EL (cell line): Measurements from ENCODE around the gene URB2.
"Not testable (repeated sequence)": the region's sequence is repeated elsewhere in the genome, so short reads cannot be mapped to it uniquely, and the experiment has no call there.

Source experiments
- DNase-seq: peaks from one replicate; pipeline ENCODE4 v3.0.0-alpha.2; 2016

Gene URB2

DNA sequence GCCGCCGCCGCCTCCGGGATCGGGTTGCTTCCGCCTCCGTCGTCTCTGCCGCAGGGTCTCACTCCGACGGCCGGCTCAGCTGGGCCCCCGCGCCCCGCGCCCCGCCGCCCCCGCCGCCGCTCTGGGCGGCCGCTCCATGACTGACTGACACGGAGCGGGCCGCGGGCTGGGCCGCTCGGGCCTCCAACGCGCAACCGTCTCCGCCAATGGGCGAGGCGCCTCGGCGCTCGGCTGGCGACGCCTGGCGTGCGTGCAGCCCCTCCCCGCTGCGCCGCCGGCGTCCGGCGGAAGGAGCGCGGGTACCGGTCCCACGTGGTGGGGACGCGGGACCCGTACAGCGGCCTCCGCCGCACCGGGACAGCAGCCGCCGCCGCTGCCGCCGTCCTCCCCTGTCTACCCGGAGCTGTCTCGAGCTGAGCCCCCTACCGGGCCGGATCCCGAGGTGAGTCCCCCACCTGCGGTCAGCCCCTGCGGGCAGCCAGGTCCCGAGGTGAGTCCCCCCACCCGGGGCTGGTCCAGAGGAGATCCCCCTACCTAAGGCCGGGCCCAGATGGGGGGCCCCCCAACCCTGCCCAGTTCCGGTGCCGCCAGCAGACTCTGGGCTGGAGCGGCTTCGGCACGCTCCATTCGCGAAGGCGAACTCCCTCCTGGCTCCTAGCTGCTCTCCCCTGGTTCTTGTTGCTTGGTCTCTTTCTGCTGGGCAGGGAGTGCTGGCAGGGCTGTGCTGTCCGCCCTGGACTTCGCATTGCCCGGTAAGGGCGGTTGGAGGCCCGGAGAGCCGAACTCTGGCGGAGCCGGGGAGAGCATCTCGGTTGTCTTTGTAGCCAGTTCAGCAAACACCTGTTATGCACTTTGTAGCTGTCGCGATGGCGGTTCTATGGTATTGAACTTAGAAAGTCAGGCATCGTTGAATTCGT is at the start of gene URB2, which contains the start of gene TAF5L:
Gene URB2 (plus strand): TSS at position 333 of the 917 bp plus-strand sequence. CDS start 1,387 bp downstream, outside the sequence.
Gene TAF5L (minus strand): TSS at position 208 of the 917 bp plus-strand sequence. CDS start 11,640 bp downstream, outside the sequence.
- DNase-seq = peak; percentile 87

DNA sequence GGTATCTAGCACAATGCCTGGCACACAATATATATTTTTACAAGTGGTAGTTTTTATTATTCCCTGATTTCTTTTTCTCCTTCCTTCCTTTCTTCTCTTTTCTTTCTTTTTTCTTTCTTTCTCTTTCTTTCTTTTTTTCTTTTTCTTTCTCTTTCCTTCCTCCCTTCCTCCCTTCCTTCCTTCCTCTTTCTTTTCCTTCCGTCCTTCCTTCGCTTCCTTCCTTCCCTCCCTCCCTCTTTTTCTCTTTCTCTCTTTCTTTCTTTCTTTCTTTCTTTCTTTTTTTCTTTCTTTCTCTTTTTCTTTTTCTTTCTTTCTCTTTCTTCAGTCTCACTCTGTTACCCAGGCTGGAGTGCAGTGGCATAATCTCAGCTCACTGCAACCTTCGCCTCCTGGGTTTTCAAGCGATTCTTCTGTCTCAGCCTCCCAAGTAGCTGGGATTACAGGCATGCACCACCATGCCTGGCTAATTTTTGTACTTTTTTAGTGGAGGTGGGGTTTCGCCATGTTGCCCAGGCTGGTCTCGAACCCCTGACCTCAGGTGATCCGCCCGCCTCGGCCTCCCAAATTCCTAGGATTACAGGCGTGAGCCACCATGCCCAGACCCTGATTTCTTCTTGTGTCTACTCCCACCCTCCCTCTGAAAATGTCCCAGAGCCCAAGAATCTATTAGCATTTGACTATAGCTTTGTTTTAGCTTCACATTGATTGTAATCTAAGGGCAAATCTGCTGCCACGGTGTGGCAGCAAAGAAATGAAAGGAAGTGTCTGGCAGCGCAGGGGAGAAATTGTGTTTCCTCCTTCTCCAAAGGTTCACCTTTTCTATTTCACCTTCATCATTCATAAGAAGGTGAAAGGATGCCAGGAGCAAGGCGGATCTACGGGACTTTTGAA is 47.6 kb upstream of the URB2 start:
- no peak for DNase-seq

DNA sequence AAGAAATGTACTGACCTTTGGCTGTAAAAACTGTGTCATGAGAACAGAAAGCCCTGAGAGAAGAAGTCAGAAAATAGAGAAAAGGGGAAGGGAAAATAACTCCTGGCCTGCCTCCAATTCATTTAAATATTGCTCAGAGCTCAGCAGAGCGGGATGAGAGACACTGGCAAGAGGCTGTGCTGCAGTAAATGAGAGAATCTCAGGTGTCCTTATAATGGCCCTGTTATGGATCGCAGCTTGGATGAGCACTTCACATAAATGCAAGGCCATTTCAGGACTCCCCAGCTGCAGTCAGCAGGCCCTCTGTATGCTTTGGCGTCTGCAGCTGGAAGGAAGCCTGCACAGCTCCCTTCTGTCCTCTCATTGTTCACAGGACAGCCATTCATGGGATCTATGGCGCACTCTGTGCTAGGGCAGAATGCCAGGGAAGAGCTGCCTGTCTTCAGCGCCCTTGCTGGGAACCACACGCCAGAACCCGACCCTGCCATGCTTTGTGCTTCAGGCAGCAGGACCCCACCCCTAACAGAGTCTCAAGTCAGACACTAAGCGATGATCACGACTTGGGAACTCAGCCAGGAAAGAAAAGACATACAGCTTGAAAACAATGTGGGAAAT is 46.9 kb upstream of the URB2 start:
- DNase-seq = peak; percentile 20

DNA sequence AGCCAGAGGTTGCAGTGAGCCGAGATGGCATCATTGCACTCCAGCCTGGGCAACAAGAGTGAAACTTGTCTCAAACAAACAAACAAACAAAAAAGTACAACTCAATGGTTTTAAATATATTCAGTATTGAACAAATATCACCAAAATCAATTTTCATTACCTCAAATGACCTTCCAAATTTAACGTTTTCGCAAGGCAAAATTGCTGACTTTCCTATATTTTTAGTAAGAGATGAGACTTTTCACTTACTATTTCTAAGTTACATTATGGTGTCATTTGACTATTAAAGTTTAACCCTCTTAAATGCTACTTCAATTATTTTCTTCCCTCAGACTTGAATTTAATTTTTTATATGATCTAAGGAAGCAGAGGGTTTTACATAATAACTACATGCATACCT is 44.6 kb upstream of the URB2 start:
- DNase-seq = no peak

DNA sequence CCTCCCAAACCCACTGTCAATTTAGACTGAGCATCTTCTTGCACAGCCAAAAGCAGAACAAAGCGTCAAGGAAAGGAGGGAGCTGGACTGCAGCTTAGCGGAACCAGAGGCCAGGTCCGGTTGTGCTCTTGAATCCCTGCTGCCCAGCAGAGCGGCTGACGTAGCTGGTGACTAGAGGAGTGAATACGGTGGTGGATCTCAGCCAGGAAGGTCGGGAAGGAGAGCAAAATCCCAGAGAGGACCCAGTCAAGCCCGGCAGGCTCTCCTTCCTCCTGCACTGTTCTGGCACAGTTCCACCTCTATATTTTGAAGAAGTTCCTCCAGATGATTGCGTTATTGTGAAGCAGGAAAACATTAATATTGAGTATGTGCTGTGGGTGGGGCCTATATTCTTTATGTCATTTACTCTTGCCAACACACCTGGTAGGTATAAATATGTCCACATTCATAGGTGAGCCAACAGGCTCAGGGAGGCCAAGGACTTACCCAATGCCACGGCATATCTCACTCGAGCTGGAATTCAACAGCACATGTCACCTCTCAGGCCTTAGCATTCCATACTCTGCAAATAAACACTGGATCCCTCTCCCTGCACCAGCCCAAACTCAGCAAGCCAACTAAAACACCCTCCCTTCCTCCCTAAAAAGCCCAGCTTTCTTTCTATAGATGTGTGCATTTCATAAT is 43.9 kb upstream of the URB2 start:
- no peak for DNase-seq

DNA sequence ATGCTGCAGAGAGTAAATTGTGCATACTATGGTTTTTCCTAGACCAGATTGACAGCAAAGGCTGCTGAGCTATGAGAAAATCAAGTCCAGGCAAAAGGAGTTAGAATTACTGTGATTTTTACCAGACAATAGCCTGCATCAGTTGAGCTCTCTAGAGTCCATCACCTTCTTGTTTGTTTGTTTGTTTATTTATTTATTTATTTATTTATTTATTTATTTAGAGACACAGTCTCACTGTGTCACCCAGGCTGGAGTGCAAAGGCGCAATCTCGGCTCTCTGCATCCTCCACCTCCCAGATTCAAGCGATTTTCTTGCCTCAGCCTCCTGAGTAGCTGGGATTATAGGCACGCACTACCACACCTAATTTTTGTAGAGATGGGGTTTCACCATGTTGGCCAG is 43.3 kb upstream of the URB2 start:
- DNase-seq = no peak

DNA sequence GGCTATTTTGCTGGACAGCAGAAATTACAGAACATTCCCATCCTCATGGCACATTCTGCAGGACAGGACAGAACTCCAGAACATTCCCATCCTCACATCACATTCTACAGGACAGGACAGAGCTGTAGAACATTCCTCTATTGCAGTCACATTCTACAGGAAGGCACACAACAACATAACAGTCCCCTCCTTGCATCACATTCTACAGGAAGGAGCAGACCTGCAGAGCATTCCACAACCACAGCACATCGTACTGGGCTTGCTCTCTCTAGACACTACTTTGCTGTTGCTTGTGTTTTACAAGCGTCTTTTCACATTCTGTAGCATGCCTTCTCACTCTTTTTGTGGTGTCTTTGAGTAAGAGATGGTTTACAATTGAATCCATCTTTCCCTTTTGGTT is 40.7 kb upstream of the URB2 start:
- DNase-seq = no peak

DNA sequence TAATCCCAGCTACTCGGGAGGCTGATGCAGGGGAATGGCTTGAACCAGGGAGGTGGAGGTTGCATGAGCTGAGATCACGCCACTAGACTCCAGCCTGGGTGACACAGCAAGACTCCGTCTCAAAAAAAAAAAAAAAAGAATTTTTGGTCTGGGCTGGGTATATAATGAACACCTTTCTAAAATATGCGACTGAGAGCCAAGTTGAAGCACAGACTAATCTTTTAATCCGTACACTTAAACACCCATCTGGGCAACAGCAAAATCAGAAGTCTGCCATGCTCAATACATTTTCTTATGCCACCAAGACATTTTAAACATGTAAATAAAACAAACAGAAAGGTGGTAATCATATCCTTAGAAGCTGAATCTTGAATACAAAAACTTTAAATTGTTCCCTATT is 35.9 kb upstream of the URB2 start:
- no peak for DNase-seq

DNA sequence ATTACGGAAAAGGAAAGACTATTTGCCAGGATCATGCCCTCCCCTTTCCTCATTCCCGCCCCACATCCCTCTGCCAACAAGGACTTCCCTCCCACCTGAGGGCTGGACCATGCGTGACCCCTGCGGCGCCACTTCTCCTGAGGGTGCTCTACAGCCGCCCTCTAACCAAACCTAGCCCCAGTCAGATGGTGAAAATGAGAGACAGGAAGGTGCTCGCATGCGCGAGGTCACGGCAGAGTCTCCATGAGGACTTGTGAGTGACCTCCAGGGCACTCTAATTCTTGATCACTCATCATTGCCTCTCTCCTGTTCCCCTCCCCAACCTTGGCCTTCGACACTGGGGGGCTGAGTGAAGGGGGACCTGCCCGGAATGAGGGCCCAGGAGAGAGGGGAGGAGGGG is 32.2 kb upstream of the URB2 start:
- DNase-seq = no peak

DNA sequence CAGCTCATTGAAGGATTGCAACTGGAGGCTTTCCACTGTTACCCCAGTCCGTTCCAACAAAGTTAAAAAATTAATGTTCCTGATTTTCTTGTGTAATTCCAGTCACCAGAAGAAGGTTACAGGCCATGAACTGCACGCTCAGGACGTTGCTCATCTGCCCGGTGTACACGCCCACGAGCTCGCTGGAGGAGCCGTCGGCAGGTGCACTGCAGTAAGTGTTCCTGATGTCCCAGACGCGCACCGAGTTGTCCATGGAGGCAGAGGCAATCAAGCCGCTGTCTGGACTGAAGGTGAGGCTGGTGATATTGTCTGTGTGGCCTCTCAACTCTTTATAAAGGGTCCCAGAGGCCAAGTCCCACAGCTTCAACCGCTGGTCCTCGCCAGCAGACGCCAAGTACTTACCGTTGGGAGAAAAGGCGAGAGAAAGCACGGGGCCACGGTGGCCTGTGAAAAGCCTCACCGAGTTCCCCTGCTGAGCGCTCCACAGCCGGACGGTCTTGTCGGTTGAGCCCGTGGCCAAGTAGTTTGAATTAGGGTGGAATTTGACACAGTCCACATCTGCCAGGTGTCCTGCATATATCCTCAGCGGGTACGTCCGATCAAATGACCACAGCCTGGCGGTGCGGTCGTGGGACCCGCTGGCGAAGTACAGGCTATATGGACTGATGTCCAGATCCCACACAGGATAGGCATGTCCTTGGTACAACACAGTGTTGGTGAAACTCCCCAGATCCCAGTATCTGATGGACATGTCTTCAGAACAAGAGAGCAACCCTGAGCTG is 31.6 kb upstream of the URB2 start:
- no peak for DNase-seq

DNA sequence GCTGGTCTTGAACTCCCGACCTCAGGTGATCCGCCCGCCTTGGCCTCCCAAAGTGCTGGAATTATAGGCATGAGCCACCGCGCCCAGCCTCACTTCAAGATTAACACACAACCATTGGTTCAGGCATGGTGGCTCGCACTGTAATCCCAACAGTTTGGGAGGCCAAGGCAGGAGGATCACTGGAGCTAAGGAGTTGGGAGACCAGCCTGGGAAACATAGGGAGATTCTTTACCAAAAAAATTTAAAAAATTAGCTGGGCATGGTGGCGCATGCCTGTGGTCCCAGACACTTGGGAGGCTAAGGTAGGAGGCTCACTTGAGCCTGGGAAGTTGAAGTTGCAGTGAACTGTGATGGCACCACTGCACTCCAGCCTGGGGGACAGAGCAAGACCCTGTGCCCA is 30.2 kb upstream of the URB2 start:
- DNase-seq = not testable (repeated sequence)

DNA sequence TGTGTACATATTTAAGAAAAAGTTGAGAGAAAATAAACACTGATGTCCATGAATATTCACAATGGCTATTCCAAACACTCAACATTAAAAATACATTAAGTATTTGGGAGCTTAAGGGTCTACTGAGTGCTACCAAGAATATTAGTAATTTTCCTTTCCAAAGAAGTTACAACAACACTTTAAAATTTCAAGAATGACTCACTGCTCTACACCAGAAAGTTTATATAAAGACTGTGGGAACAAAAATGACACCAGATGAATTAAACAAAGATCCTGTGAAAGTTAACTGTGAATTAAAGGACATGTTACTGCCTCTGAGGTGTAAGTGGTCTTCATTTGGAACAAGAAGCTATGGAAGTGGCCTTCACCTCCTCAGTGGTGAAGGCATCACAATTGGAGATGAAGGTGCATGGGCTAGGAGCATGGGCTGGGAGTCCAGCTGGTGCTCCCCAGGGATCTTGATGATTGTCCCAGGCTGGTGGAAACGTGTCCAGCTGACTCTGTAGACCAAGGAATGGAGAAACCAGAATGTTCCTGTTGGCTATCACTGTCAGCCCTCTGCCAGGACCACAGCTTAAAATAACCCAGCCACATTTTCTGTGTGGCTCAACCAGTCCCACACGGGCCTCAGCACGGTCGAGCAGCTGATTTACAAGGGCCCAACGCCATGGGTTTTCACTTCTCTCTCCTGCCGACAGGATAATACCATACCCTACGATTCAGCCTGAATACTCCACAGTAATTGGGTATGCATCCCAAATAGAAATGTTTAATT is 28.9 kb upstream of the URB2 start:
- DNase-seq = peak; percentile 64

DNA sequence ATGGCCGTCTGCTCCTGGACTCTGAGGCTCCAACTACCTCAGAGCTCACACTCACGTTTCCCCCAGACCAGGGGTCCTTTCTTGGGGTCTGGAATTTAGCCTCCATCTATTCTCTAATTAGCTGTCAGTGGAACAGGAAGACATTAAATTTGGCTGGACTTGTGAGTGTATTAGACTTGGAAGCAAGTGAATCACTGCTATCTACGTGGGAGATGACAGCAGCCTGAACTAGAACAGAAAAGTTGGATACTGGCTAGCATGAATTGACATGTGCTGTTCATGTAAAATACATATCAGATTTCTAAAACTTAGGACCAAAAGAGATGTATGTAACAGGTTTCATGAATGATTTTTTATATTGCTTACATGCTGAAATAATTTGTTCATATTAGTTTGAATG is 28.2 kb upstream of the URB2 start:
- peak; percentile 18 for DNase-seq

DNA sequence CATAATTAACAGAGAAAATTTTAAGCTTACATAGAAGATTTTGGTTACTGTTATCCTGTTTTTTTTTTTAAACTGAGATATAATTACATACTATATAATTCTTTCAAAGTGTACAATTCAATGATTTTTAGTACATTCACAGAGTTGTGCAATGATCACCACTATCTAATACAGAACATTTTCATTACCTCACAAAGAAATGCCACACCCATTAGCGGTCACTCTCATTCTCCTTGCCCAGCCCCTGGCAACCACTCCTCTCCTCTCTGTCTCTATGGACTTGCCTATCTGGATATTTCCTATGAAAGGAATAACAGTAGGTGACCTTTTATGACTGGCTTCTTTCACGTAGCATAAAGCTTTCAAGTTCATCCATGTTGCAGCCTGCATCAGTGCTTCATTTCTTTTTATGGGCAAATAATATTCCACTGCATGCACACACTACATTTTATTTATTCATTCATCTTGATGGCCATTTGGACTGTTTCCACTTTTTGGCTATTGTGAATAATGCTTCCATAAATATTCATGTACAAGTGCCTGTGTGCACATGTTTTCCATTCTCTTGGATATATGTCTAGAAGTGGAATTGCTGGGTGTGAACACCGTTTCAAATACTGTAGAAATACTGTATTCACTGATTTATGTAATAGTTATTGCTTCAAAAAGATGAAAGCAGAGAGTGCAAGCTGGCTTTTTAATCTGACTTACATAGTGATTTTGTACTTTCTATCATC is 26.7 kb upstream of the URB2 start:
- DNase-seq = no peak

DNA sequence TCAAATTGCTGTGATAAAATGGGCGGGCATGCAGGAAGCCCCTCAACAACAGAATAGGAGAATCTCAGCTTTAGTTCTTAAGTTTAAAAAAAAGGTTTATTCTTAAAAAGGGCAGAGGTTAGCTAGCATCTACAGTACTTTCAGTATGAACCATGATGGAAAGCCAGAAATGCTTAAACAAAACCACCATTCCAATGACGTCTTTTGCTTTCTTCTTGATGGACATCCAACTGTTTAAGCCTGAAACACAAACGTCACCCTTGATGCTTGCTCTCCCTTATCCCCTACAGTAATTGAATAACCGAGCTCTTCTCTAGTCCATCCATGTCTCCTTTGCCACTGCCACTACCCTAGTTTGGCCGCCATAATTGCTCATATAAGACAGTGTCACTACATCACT is 25.8 kb upstream of the URB2 start:
- no peak for DNase-seq

DNA sequence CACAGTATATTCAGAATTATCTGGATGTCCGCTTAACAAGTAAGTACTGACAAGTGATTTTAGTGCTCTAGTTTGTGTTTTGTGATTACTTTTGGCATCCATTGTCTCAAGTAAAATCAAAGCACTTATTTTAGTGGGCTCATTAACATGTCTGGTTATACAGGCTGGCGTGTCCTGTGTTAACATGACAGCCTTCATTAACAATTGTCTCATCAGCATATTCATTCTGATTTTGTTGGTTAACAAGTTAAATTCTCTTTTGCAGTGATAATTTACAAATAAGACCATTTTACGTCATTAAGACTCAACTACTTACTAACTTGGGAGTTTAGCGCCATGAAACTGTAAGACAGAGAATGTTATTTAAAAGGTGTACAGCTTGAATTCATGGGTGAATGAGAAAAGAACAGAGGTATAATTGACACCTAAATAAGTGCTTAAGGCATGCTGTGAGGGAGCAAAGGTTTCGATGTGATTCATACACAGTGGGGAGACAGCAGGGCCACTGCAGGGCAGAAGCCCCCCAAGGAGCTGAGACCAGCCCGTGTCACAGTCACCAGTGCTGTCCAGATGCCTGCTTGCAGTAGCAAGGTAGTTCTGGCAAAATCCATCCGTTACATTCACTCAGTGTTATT is 22.6 kb upstream of the URB2 start:
- no peak for DNase-seq

DNA sequence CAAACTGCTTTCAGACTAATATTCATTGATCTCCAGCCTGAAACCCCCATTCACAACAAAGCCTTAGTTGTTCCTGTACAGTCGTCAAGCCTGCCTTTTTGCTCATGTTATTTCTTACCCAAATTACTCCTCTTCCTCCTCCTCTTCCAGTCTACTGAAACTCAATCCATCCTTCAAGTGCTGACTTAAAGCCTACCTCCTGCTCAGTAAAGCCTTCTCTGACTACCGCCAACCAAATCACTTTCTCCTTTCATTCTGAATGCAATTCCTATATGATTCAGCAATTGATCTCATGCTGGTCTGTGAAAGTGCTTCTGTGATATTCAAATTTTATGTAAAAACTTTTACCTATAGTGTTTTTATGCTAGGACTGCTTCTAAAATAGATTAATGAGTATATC is 18.7 kb upstream of the URB2 start:
- DNase-seq = no peak

DNA sequence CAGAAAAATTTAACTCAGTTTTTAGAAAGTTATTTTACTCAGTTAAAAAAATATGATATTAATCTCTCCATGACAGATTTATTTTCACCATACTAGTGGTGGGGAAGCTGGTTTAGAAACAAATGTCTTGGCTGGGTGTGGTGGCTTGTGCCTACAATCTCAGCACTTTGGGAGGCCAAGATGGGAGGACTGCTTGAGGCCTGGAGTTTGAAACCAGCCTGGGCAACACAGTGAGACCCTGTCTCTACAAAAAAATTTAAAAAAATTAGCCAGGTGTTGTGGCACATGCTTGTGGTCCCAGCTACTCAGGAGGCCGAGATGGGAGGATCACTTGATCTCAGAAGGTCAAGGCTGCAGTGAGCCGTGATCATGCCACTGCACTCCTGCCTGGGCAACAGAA is 17.5 kb upstream of the URB2 start:
- DNase-seq = no peak

DNA sequence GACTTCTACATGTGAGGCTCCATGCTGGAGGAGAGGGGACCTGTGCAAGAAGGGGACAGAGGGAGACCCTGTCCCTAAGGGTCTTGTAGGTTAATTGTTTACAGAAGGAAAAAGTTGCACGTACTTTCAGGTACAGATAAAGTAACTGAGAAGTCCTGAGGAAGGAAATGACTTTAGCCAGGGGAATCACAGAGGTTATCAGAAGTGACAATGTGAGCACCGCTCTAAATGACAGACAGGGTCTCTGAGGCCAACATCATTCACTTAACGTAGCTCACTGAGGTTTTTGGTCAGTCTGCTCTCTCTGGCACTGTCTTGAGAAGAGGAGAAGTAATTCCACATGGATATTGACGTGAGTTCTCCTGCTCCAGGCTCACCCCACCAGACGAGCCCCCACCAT is 12.1 kb upstream of the URB2 start:
- no peak for DNase-seq

DNA sequence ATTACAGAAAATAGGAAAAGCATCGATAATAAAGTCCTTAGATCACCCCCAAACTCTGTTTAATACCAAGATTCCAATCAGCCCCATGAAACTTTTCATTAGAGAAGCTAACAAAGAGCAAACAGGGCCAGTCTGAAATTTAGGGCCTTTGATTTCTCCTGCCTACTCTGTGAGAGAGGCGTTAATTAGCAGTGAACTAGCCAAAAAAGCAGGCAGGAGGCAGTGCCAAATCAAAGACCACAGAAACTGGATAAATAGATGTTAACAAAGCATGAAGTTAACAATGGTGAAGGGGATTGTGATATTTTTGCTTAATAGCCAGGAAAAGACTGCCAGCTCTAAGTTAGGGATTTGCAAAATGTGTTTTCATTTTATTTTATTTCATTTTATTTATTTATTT is 11.3 kb upstream of the URB2 start:
- DNase-seq = no peak
